Measurements from ENCODE around the gene MAFF. TPM values are rescaled to one million over a fixed set of nuclear protein-coding genes. Genes with fewer than 3 reads are reported as not detected.

MAFF gene
- total RNA-seq, 1 experiment from 2014 or later = 6.4 TPM

DNA sequence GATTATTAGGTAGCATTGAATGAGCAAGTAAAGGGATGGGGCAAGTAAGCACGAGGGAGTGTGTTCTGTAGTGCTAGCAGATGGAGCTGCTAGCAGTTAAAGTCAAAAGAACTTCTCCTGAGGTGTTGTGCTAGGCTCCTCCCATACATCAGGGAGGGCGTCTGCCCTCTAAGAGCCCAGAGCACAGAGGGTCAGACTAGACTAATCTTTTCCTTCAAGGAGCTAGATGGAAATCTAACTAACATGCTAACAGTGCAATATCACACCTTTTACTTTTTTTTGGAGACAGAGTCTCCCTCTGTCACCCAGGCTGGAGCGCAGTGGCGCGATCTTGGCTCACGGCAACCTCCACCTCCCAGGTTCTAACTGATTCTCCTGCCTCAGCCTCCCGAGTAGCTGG lies 17.0 kb upstream of the MAFF start:
- Histone ChIP-seq H3K36me3 (ENCODE audit: control insufficient read depth, insufficient read depth, low read length) (no peaks in the 10 kb centered on the region), H3K27me3 (ENCODE audit: control insufficient read depth, insufficient read depth, low read length) (no peaks in the 10 kb centered on the region), H3K9me3 (ENCODE audit: control insufficient read depth, insufficient read depth, low read depth, low read length) (no peaks in the 10 kb centered on the region), H3K4me1 (ENCODE audit: control insufficient read depth, insufficient read depth, low read length) (peaks cover 18% of the 10 kb centered on the region), H3K4me3 (ENCODE audit: low read depth in 2 of 2, low read length in 2 of 2) (no peak overlapping the region), H3K27ac (ENCODE audit: low read length) (no peak overlapping the region)
- CTCF ChIA-PET = no interaction called here
- no peak for DNase-seq (ENCODE audit: low read depth, low spot score)
- TF ChIP-seq, protein P1, sequence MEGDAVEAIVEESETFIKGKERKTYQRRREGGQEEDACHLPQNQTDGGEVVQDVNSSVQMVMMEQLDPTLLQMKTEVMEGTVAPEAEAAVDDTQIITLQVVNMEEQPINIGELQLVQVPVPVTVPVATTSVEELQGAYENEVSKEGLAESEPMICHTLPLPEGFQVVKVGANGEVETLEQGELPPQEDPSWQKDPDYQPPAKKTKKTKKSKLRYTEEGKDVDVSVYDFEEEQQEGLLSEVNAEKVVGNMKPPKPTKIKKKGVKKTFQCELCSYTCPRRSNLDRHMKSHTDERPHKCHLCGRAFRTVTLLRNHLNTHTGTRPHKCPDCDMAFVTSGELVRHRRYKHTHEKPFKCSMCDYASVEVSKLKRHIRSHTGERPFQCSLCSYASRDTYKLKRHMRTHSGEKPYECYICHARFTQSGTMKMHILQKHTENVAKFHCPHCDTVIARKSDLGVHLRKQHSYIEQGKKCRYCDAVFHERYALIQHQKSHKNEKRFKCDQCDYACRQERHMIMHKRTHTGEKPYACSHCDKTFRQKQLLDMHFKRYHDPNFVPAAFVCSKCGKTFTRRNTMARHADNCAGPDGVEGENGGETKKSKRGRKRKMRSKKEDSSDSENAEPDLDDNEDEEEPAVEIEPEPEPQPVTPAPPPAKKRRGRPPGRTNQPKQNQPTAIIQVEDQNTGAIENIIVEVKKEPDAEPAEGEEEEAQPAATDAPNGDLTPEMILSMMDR (IDR thresholded peaks at IDR 0.05) = no peak
- TF ChIP-seq POLR2AphosphoS5 (IDR thresholded peaks at IDR 0.05; ENCODE audit: low read depth, low read length) (no peak), SIN3A (IDR thresholded peaks at IDR 0.05; ENCODE audit: borderline replicate concordance, insufficient read depth, low read depth, low read length) (no peak), REST (IDR thresholded peaks at IDR 0.05; ENCODE audit: insufficient read depth in 1 of 2, low read depth in 2 of 2, low read length in 1 of 2) (no peak), TCF7L2 (IDR thresholded peaks at IDR 0.05; ENCODE audit: low read depth, low read length) (no peak)
- no TSS peak for BruUV-seq (replicated peaks)
- ATAC-seq = no peak
- POLR2A ChIA-PET = no interaction called here
- in situ Hi-C loops (cut with HindIII; ENCODE audit: low pct_unique_long_range_greater_than_20kb, low sequenced_read_pairs) (no loop called here), intact Hi-C loops (cut with micrococcal nuclease; ENCODE audit: unreplicated experiment) (no loop called here)

- no TSS peak for BruUV-seq (replicated peaks)
- H3K36me3 ChIP-seq (ENCODE audit: control insufficient read depth, insufficient read depth, low read length) = no peaks in the 10 kb centered on the region
- ChIA-PET CTCF (no interaction called here), POLR2A (interaction anchor here (0.6 kb wide), 1 partner anchor 380 kb away, joined by 3 read pairs; no protein-coding TSS in a partner anchor)
- in situ Hi-C loops (cut with HindIII; ENCODE audit: low pct_unique_long_range_greater_than_20kb, low sequenced_read_pairs) (no loop called here), intact Hi-C loops (cut with micrococcal nuclease; ENCODE audit: unreplicated experiment) (no loop called here)
- H3K4me3 ChIP-seq (ENCODE audit: low read depth in 2 of 2, low read length in 2 of 2) = no peak overlapping the region
- peaks cover 3% of the 10 kb centered on the region for H3K4me1 ChIP-seq (ENCODE audit: control insufficient read depth, insufficient read depth, low read length)
- ATAC-seq (no peak), DNase-seq (ENCODE audit: low read depth, low spot score) (no peak)
- no peak overlapping the region for H3K27ac ChIP-seq (ENCODE audit: low read length)
- TF ChIP-seq POLR2AphosphoS5 (IDR thresholded peaks at IDR 0.05; ENCODE audit: low read depth, low read length) (no peak), SIN3A (IDR thresholded peaks at IDR 0.05; ENCODE audit: borderline replicate concordance, insufficient read depth, low read depth, low read length) (no peak), TCF7L2 (IDR thresholded peaks at IDR 0.05; ENCODE audit: low read depth, low read length) (no peak), REST (IDR thresholded peaks at IDR 0.05; ENCODE audit: insufficient read depth in 1 of 2, low read depth in 2 of 2, low read length in 1 of 2) (no peak)
- TF ChIP-seq, protein P1 (IDR thresholded peaks at IDR 0.05) = no peak
- H3K9me3 ChIP-seq (ENCODE audit: control insufficient read depth, insufficient read depth, low read depth, low read length) = no peaks in the 10 kb centered on the region
- H3K27me3 ChIP-seq (ENCODE audit: control insufficient read depth, insufficient read depth, low read length) = no peaks in the 10 kb centered on the region
Measured at GRCh38 chr22:38186429-38186828, 15.4 kb upstream of the MAFF start.

Measured in Panc1 (cell line).